ENCODE data around the gene VWA3B. TPM values are rescaled to one million over a fixed set of nuclear protein-coding genes. Genes with fewer than 3 reads are reported as not detected.
"Not testable (repeated sequence)": the region's sequence is repeated elsewhere in the genome, so short reads cannot be mapped to it uniquely, and the experiment has no call there.

VWA3B gene
- total RNA-seq, 4 donors from 2014 or later: 0.12 to 2.5 TPM; not detected in 2

DNA sequence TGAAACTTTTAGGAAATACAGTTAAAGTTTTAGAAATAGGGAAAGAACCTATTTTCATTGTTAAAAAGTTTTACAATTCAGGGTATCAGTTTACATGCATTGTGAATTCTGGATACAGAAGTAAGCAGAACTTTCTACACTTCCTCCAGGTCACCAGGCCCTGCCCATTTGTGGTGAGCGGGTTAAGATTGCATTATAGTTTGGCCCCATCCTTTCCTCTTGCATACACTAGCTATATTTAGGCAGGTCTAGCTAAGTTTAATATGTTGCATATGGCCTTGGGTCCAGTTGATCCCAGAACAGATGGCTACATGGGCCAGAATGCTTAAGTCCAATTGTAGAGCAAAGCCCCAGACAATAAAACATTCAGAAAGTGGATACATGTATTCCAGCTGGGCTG, 4.8 kb downstream of the VWA3B start:
- 79 to 92% methylated on average over 1 of the region's 1 CpG for WGBS, 2 donors
- no peak overlapping the region for H3K4me3 ChIP-seq (ENCODE audit: low read depth, poor library complexity, severe bottlenecking)
- DNase-seq (ENCODE audit: low spot score in 2 of 2): no peak
- no peak for TF ChIP-seq POLR2A (IDR thresholded peaks at IDR 0.05)
- TF ChIP-seq, protein P1, sequence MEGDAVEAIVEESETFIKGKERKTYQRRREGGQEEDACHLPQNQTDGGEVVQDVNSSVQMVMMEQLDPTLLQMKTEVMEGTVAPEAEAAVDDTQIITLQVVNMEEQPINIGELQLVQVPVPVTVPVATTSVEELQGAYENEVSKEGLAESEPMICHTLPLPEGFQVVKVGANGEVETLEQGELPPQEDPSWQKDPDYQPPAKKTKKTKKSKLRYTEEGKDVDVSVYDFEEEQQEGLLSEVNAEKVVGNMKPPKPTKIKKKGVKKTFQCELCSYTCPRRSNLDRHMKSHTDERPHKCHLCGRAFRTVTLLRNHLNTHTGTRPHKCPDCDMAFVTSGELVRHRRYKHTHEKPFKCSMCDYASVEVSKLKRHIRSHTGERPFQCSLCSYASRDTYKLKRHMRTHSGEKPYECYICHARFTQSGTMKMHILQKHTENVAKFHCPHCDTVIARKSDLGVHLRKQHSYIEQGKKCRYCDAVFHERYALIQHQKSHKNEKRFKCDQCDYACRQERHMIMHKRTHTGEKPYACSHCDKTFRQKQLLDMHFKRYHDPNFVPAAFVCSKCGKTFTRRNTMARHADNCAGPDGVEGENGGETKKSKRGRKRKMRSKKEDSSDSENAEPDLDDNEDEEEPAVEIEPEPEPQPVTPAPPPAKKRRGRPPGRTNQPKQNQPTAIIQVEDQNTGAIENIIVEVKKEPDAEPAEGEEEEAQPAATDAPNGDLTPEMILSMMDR (IDR thresholded peaks at IDR 0.05): no peak
- intact Hi-C loops (cut with DNase I; ENCODE audit: low total_unique reads): no loop called here

DNA sequence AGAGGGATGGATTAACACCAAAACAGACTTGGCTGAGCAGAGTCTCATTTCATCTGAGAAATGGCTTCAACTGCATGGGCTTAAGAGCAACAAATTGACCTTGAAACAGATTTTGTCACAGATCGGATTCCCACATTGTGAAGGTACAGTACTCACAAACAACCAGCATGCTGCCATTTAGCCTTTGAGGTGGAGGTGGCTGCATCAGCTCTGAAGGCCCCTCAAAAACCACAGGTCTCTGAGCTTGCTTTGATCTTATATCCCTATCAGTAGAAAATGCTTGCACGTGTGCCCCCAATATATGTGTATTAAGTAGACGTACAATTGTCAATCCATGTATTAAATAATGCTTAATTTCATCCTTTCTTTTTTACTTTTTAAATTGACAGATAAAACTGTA, 6.2 kb downstream of the VWA3B start:
- WGBS, 2 donors: 90 to 91% methylated on average over 3 of the region's 3 CpGs
- H3K4me3 ChIP-seq (ENCODE audit: low read depth, poor library complexity, severe bottlenecking): no peak overlapping the region
- DNase-seq (ENCODE audit: low spot score in 2 of 2): no peak
- no peak for TF ChIP-seq POLR2A (IDR thresholded peaks at IDR 0.05)
- TF ChIP-seq, protein P1 (IDR thresholded peaks at IDR 0.05): no peak
- intact Hi-C loops (cut with DNase I; ENCODE audit: low total_unique reads): no loop called here

- 83 to 93% methylated on average over 5 of the region's 5 CpGs for WGBS, 2 donors
Observed at GRCh38 chr2:98093611-98094010, 6.6 kb downstream of the VWA3B start.

GRCh38 chr2:98099939-98100743, 13.2 kb downstream of the VWA3B start:
- intact Hi-C loops (cut with DNase I; ENCODE audit: low total_unique reads): no loop called here
- TF ChIP-seq, protein P1 (IDR thresholded peaks at IDR 0.05): no peak
- no peak for TF ChIP-seq POLR2A (IDR thresholded peaks at IDR 0.05)
- DNase-seq (ENCODE audit: low spot score in 2 of 2): no peak
- H3K4me3 ChIP-seq (ENCODE audit: low read depth, poor library complexity, severe bottlenecking): no peak overlapping the region
- 75 to 78% methylated on average over 6 of the region's 6 CpGs for WGBS, 2 donors

More at GRCh38 chr2:98093611-98094010, 6.6 kb downstream of the VWA3B start:
- TF ChIP-seq, protein P1 (IDR thresholded peaks at IDR 0.05): no peak
- TF ChIP-seq POLR2A (IDR thresholded peaks at IDR 0.05): no peak
- no peak for DNase-seq (ENCODE audit: low spot score in 2 of 2)
- H3K4me3 ChIP-seq (ENCODE audit: low read depth, poor library complexity, severe bottlenecking): no peak overlapping the region
- intact Hi-C loops (cut with DNase I; ENCODE audit: low total_unique reads): no loop called here

- intact Hi-C loops (cut with DNase I; ENCODE audit: low total_unique reads); H3K4me3 ChIP-seq (ENCODE audit: low read depth, poor library complexity, severe bottlenecking); DNase-seq (ENCODE audit: low spot score in 2 of 2): not testable (repeated sequence)
- 91 to 96% methylated on average over 17 of the region's 17 CpGs for WGBS, 2 donors
Observed at GRCh38 chr2:98102315-98102714, 15.3 kb downstream of the VWA3B start.

GRCh38 chr2:98102878-98103277, 15.9 kb downstream of the VWA3B start:
- H3K4me3 ChIP-seq (ENCODE audit: low read depth, poor library complexity, severe bottlenecking): no peak overlapping the region
- no peak for TF ChIP-seq POLR2A (IDR thresholded peaks at IDR 0.05)
- TF ChIP-seq, protein P1 (IDR thresholded peaks at IDR 0.05): no peak
- intact Hi-C loops (cut with DNase I; ENCODE audit: low total_unique reads): no loop called here
- DNase-seq (ENCODE audit: low spot score in 2 of 2): no peak
